Measurements from ENCODE around the gene LCE2A. TPM values are rescaled to one million over a fixed set of nuclear protein-coding genes. Genes with fewer than 3 reads are reported as not detected.
"Not testable (repeated sequence)": the region's sequence is repeated elsewhere in the genome, so short reads cannot be mapped to it uniquely, and the experiment has no call there.

Gene LCE2A
- polyA plus RNA-seq (ENCODE audit: insufficient read length in 12 of 12) = not detected
- long read RNA-seq, donor 1 = 0 reads
- long read RNA-seq, donor 2 = 0 reads
- long read RNA-seq, donor 3 = 0 reads
- long read RNA-seq, donor 4 = 0 reads
- long read RNA-seq, donor 5 = 0 reads
- long read RNA-seq, donor 6 = 0 reads
- long read RNA-seq, donor 7 = 0 reads
- long read RNA-seq, donor 8 = 0 reads
- long read RNA-seq, donor 9 = 0 reads
- long read RNA-seq, donor 10 = 0 reads
- long read RNA-seq, donor 11 = 0 reads

GRCh38 chr1:152697701-152698600, at the start of gene LCE2A:
Gene LCE2A, plus strand, starts transcription at chr1:152698345. Its CDS starts 557 bp downstream, at chr1:152698902.
- DNase-seq = no peak

- peak; percentile 7 for DNase-seq
Observed at GRCh38 chr1:152654110-152654509, 44.0 kb upstream of the LCE2A start.

- DNase-seq = no peak
Observed at GRCh38 chr1:152656459-152656858, 41.7 kb upstream of the LCE2A start.

GRCh38 chr1:152657677-152658076, 40.5 kb upstream of the LCE2A start:
- DNase-seq = no peak

- no peak for DNase-seq
Observed at GRCh38 chr1:152658649-152659048, 39.5 kb upstream of the LCE2A start.

- no peak for DNase-seq
Observed at GRCh38 chr1:152663098-152663497, 35.0 kb upstream of the LCE2A start, which contains the start of gene LCE2D. Gene LCE2D, plus strand, starts transcription at chr1:152663380. Its CDS starts 726 bp downstream, at chr1:152664106.

- DNase-seq = not testable (repeated sequence)
Observed at GRCh38 chr1:152666171-152666570, 32.0 kb upstream of the LCE2A start.

- no peak for DNase-seq
Observed at GRCh38 chr1:152667648-152668047, 30.5 kb upstream of the LCE2A start.

GRCh38 chr1:152673016-152673415, 25.1 kb upstream of the LCE2A start:
- DNase-seq = no peak

GRCh38 chr1:152674983-152675382, 23.2 kb upstream of the LCE2A start, which contains the start of gene LCE2C:
Gene LCE2C, plus strand, starts transcription at chr1:152675279. Its CDS starts 737 bp downstream, at chr1:152676016.
- DNase-seq = not testable (repeated sequence)

- DNase-seq = peak; percentile 7
Observed at GRCh38 chr1:152679459-152679858, 18.7 kb upstream of the LCE2A start.

GRCh38 chr1:152681616-152682015, 16.5 kb upstream of the LCE2A start:
- no peak for DNase-seq

GRCh38 chr1:152683846-152684245, 14.3 kb upstream of the LCE2A start:
- no peak for DNase-seq

- not testable (repeated sequence) for DNase-seq
Observed at GRCh38 chr1:152685823-152686222, 12.3 kb upstream of the LCE2A start, which contains the start of gene LCE2B. Gene LCE2B, plus strand, starts transcription at chr1:152686123. Its CDS starts 721 bp downstream, at chr1:152686844.

- no peak for DNase-seq
Observed at GRCh38 chr1:152699746-152700145, 1.6 kb downstream of the LCE2A start.

GRCh38 chr1:152707860-152708259, 9.7 kb downstream of the LCE2A start, which contains the start of gene LCE4A:
Gene LCE4A, plus strand, starts transcription at chr1:152708160. Its CDS starts 916 bp downstream, at chr1:152709076.
- DNase-seq = no peak

GRCh38 chr1:152718238-152718637, 20.1 kb downstream of the LCE2A start:
- DNase-seq = no peak

- no peak for DNase-seq
Observed at GRCh38 chr1:152725261-152725660, 27.1 kb downstream of the LCE2A start.

GRCh38 chr1:152728986-152729385, 30.8 kb downstream of the LCE2A start:
- no peak for DNase-seq

- DNase-seq = no peak
Observed at GRCh38 chr1:152735648-152736047, 37.5 kb downstream of the LCE2A start.

GRCh38 chr1:152737997-152738396, 39.9 kb downstream of the LCE2A start:
- no peak for DNase-seq

GRCh38 chr1:152739841-152740240, 41.7 kb downstream of the LCE2A start:
- no peak for DNase-seq

- DNase-seq = no peak
Observed at GRCh38 chr1:152741656-152742055, 43.5 kb downstream of the LCE2A start.

Measured in muscle of arm (tissue), 14 donors.